Esophagus muscularis mucosa (tissue), 4 donors: ENCODE results near the gene GABRB3. TPM values are rescaled to one million over a fixed set of nuclear protein-coding genes. Genes with fewer than 3 reads are reported as not detected.

Experiments
- DNase-seq: peaks from one replicate; pipeline ENCODE4 v3.0.0-alpha.2; 2017; ENCODE audit errors: extremely low spot score
- H3K27ac ChIP-seq, 4 donors: fragments of 200-600 bp; sonication (generic); replicated peaks in 1 of 4; 1 replicate in 3 of 4; 2 replicates in 1 of 4; pipeline ENCODE4 v1.5.1; 2016 to 2019; ENCODE audit warnings: mild to moderate bottlenecking in 1 of 4
- H3K27me3 ChIP-seq, 4 donors: fragments of 200-600 bp; sonication (generic); one replicate each; pipeline versions ENCODE4 v1.5.1 to v1.6.0; 2016 to 2019
- H3K36me3 ChIP-seq, 4 donors: fragments of 200-600 bp; sonication (generic); one replicate each; pipeline ENCODE4 v1.5.1; 2016 to 2019
- H3K4me1 ChIP-seq, 4 donors: fragments of 200-600 bp; sonication (generic); one replicate each; pipeline ENCODE4 v1.5.1; 2016 to 2019
- H3K4me3 ChIP-seq, 4 donors: fragments of 200-600 bp; sonication (generic); 1 replicate in 2 of 4; 2 replicates in 2 of 4; pipeline ENCODE4 v1.5.1; 2016 to 2019; ENCODE audit warnings: mild to moderate bottlenecking in 4 of 4, moderate library complexity in 1 of 4
- H3K9me3 ChIP-seq, 4 donors: fragments of 200-600 bp; sonication (generic); 1 replicate in 3 of 4; 2 replicates in 1 of 4; pipeline ENCODE4 v1.5.1; 2016 to 2019
- EP300 ChIP-seq: sonication (generic); formaldehyde crosslinking; IDR thresholded peaks from one replicate; pipeline ENCODE4 v1.6.1; 2017; ENCODE audit warnings: antibody characterized with exemption
- POLR2A ChIP-seq: fragments of 450-650 bp; IDR thresholded peaks from one replicate; pipeline ENCODE4 v1.6.1; 2017; ENCODE audit warnings: antibody characterized with exemption, moderate library complexity, mild to moderate bottlenecking, low read depth
- POLR2AphosphoS5 ChIP-seq, 2 donors: sonication (generic); formaldehyde crosslinking; IDR thresholded peaks; one replicate each; pipeline ENCODE4 v1.6.1; 2017; ENCODE audit warnings: antibody characterized with exemption in 2 of 2
- WGBS: methylation state at CpG from one replicate; pipeline ENCODE4 v1.1.5; 2018; 5-methylcytosine and 5-hydroxymethylcytosine counted together
- intact Hi-C: fragments of 100-400 bp; cut with DNase I; formaldehyde crosslinking; loops from one replicate; pipeline ENCODE4 v1.15.1; 2023
- total RNA-seq, 4 donors: library from RNA; depleted of rRNA; stranded (reverse); fragments of >200 nt; gene quantifications; one replicate each; pipeline versions ENCODE4 v1.1.0 to v1.2.1, GENCODE V29; 2016
- TF ChIP-seq, protein P1 (sequence below), 3 experiments: fragments of 200-600 bp in 2 of 3; fragments of 450-650 bp in 1 of 3; sonication (generic) in 2 of 3; IDR thresholded peaks; one replicate each; pipeline ENCODE4 v1.5.1; 2017 to 2019; ENCODE audit warnings: antibody characterized with exemption in 3 of 3, mild to moderate bottlenecking in 2 of 3, moderate library complexity in 1 of 3

The GABRB3 gene
- 1 to 10 TPM; 3.0 to 7.9 (median 4.2) TPM for total RNA-seq

DNA sequence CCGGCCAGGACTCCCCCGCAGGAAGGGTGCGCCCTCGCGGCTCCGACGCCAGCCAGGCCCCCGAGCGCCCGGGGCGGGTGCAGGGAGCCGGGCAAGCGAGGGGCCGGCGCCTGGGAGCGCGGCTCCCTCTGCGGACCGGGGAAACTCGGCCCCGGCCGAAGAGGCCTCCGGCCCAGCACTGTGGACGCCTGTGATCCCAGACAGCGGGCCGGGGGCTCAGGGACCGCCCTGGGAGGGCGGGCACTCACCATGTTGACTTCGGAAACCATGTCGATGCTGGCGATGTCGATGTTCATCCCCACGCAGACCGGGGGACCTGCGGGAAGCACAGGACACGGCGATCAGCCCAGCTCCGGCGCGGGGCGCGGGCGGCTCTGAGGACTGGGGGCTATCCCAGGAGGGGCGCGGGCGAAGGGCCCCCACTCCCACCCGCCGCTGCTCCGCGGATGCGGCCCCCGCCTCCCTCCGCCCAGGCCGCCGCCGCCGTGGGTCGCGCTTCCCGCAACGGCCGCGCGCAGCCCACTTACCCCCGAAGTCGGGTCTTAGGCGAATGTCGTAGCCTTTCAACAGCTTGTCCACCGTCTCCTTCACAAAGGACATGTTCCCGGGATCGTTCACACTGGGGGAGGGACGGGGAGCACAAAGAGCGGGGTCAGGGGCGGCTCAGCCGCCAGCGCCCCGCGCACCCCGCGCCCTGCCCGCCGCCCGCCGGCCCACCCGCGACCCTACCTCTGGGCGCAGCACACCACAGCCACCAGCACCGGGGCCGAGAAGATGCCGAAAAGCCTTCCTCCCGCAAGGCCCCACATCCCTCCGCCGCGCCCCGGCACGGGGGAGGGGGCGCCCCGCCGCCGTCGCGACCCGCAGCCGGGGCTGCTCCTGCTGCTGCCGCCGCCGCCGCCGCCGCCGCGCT, at the start of gene GABRB3:
TSS of gene GABRB3 (minus strand) at position 913 of the 913 bp plus-strand sequence.
- Histone ChIP-seq H3K27me3 (peaks cover 0 to 65% (median 14%) of the 10 kb centered on the region in 4 donors), H3K27ac (no peak within 1 kb of the TSS), H3K9me3 (no peaks in the 10 kb centered on the region), H3K4me3 (peak within 1 kb of the TSS; percentile 56 to 67 (median 60)), H3K4me1 (peaks cover 6 to 26% (median 22%) of the 10 kb centered on the region in 4 donors), H3K36me3 (no peaks in the 10 kb centered on the region)
- intact Hi-C loops = no loop called here
- DNase-seq = no peak
- TF ChIP-seq, protein P1, sequence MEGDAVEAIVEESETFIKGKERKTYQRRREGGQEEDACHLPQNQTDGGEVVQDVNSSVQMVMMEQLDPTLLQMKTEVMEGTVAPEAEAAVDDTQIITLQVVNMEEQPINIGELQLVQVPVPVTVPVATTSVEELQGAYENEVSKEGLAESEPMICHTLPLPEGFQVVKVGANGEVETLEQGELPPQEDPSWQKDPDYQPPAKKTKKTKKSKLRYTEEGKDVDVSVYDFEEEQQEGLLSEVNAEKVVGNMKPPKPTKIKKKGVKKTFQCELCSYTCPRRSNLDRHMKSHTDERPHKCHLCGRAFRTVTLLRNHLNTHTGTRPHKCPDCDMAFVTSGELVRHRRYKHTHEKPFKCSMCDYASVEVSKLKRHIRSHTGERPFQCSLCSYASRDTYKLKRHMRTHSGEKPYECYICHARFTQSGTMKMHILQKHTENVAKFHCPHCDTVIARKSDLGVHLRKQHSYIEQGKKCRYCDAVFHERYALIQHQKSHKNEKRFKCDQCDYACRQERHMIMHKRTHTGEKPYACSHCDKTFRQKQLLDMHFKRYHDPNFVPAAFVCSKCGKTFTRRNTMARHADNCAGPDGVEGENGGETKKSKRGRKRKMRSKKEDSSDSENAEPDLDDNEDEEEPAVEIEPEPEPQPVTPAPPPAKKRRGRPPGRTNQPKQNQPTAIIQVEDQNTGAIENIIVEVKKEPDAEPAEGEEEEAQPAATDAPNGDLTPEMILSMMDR (IDR thresholded peaks at IDR 0.05) = no peak
- TF ChIP-seq POLR2A = no peak
- TF ChIP-seq EP300 = no peak
- TF ChIP-seq POLR2AphosphoS5 (IDR thresholded peaks at IDR 0.05) = no peak
- WGBS = under 1% methylated on average over 17 of the region's 112 CpGs

DNA sequence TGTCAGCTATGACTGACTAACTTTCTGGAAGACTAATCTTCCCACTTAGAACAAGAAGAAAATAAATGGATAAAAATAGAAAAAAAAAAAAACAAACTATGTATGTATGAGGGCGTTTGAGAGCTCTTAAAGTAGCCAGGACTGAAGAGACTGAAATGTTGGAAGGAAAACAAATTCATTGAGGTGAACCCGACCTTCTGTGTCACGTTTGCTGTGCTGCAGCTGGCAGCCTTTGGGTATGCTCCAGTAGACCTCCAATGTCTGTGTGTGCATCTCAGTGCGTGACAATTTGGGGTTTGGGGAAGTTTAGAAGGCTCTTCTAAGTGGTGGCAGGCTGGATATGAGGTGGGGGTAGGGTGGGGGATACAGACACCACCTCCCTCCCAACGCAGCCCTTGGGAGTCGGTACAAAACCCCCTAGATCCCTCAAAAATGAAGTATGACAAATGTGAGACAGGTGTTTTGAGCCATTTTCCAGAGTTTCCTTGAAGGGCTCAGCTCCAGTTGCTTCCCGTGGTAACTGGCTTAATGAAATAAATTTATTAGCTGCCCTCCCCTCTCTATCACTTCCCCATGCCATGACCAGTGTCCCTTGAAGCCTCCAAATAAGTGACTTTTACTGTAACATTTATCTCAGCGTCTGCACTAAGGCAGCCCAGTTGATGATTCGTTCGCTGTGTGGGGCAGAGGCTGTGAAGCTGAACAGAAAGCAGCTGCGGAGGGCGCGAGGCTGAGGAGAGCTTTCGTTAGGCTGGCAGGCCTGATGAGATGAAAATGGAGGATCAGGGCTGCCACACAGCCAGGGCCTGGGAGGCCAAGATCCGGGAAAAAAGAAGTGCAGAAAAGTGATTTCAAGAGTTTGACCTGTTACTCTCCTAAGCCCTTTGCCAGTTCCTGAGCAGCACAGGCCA, 34.9 kb upstream of the GABRB3 start:
- Histone ChIP-seq H3K27me3 (peaks cover 0 to 17% (median 0%) of the 10 kb centered on the region in 4 donors), H3K4me3 (no peak overlapping the region), H3K9me3 (peaks cover 0 to 14% (median 5%) of the 10 kb centered on the region in 4 donors), H3K27ac (no peak overlapping the region), H3K4me1 (no peaks in the 10 kb centered on the region), H3K36me3 (no peaks in the 10 kb centered on the region)
- no peak for DNase-seq
- intact Hi-C loops = no loop called here
- 42% methylated on average over 15 of the region's 15 CpGs for WGBS
- TF ChIP-seq POLR2AphosphoS5 (IDR thresholded peaks at IDR 0.05) (no peak), POLR2A (no peak), EP300 (no peak)
- TF ChIP-seq, protein P1 (IDR thresholded peaks at IDR 0.05) = no peak

DNA sequence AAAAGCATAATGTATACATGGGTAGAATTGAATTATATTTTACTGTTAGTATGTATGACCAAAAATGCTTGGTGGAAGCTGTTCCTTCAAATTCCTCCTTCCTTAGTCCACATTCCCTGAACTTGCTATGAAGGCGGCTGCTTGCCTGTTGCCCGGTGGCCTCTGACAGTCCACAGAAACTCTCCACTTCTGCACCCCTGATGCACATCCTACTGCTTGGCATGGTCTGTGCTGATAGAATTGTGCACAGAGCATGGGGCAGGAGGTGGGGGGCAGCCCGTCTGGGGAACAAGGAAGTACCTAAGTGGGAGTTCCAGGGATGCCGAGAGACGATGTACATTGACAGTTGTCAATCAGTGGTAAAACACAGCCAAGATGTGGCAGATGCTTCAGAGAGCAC, 33.7 kb upstream of the GABRB3 start:
- DNase-seq = no peak
- 84% methylated on average over 5 of the region's 5 CpGs for WGBS
- H3K9me3 ChIP-seq = peaks cover 0 to 5% (median 0%) of the 10 kb centered on the region in 4 donors
- no peak overlapping the region for H3K4me3 ChIP-seq
- no peak overlapping the region for H3K27ac ChIP-seq
- no peaks in the 10 kb centered on the region for H3K4me1 ChIP-seq
- intact Hi-C loops = no loop called here
- no peaks in the 10 kb centered on the region for H3K36me3 ChIP-seq
- H3K27me3 ChIP-seq = peaks cover 0 to 17% (median 0%) of the 10 kb centered on the region in 4 donors
- TF ChIP-seq POLR2AphosphoS5 (IDR thresholded peaks at IDR 0.05) (no peak), POLR2A (no peak)
- TF ChIP-seq, protein P1 (IDR thresholded peaks at IDR 0.05) = no peak

DNA sequence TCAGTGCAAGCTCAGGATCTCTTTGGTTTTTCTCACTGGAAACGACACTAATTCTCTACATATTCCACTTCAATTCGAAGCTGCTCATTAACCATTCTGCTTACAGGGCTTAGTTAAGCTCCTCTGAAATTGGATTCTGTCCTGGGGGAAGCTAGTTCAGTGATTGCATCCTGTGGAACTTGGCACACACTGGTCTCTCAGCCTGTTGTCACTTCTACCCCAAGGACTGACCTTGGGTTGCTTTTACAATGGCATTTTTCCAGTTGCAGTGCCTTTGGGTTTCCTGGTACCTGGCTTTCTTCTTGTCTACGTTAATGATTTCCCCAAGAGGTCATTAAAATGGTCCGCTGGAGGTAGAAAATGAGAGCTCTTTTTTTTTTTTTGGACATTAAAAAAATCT, 33.3 kb upstream of the GABRB3 start:
- H3K4me1 ChIP-seq = no peaks in the 10 kb centered on the region
- no peak overlapping the region for H3K4me3 ChIP-seq
- H3K9me3 ChIP-seq = peaks cover 0 to 2% (median 0%) of the 10 kb centered on the region in 4 donors
- 75% methylated on average over 4 of the region's 4 CpGs for WGBS
- TF ChIP-seq EP300 (no peak), POLR2A (no peak), POLR2AphosphoS5 (IDR thresholded peaks at IDR 0.05) (no peak)
- TF ChIP-seq, protein P1 (IDR thresholded peaks at IDR 0.05) = no peak
- peaks cover 0 to 17% (median 0%) of the 10 kb centered on the region in 4 donors for H3K27me3 ChIP-seq
- no peaks in the 10 kb centered on the region for H3K36me3 ChIP-seq
- DNase-seq = no peak
- no peak overlapping the region for H3K27ac ChIP-seq
- intact Hi-C loops = no loop called here
